Measurements from ENCODE around the gene CNNM4. TPM values are rescaled to one million over a fixed set of nuclear protein-coding genes. Genes with fewer than 3 reads are reported as not detected.

Gene CNNM4
- polyA plus RNA-seq, 1 experiment: 7.2 TPM

DNA sequence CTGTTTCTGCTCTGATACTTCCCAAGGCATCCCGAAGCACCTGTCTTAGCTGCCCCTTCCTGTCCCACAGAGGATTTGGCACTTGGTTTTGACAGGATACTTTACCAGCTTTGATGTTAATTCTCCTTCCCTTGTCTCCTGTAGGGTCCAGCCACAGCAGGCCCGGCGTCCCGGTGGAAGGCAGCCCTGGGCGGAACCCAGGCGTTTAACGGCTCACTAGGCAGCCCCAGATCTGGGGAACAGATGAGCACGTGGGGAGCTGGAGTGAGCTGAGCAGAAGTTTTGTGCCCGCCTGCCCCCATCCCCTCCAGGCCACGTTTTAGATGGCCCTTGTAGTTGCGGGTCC lies 71.7 kb downstream of the CNNM4 start:
- TF ChIP-seq, protein P1, sequence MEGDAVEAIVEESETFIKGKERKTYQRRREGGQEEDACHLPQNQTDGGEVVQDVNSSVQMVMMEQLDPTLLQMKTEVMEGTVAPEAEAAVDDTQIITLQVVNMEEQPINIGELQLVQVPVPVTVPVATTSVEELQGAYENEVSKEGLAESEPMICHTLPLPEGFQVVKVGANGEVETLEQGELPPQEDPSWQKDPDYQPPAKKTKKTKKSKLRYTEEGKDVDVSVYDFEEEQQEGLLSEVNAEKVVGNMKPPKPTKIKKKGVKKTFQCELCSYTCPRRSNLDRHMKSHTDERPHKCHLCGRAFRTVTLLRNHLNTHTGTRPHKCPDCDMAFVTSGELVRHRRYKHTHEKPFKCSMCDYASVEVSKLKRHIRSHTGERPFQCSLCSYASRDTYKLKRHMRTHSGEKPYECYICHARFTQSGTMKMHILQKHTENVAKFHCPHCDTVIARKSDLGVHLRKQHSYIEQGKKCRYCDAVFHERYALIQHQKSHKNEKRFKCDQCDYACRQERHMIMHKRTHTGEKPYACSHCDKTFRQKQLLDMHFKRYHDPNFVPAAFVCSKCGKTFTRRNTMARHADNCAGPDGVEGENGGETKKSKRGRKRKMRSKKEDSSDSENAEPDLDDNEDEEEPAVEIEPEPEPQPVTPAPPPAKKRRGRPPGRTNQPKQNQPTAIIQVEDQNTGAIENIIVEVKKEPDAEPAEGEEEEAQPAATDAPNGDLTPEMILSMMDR (IDR thresholded peaks at IDR 0.05; ENCODE audit: insufficient read depth, low read depth, low read length): no peak
- Histone ChIP-seq H3K4me3 (ENCODE audit: low read depth, low read length) (no peak overlapping the region), H3K36me3 (ENCODE audit: control insufficient read depth, insufficient read depth, low read length) (peaks cover 17% of the 10 kb centered on the region), H3K27me3 (ENCODE audit: control insufficient read depth, insufficient read depth, low read length) (no peaks in the 10 kb centered on the region)
- ChIA-PET POLR2A (no interaction called here), CTCF (interaction anchor here (1.0 to 1.2 kb wide), 2 partner anchors 9 to 19 kb away, joined by 3 to 4 read pairs; no protein-coding TSS in a partner anchor)
- no peak for DNase-seq (ENCODE audit: low read depth)

DNA sequence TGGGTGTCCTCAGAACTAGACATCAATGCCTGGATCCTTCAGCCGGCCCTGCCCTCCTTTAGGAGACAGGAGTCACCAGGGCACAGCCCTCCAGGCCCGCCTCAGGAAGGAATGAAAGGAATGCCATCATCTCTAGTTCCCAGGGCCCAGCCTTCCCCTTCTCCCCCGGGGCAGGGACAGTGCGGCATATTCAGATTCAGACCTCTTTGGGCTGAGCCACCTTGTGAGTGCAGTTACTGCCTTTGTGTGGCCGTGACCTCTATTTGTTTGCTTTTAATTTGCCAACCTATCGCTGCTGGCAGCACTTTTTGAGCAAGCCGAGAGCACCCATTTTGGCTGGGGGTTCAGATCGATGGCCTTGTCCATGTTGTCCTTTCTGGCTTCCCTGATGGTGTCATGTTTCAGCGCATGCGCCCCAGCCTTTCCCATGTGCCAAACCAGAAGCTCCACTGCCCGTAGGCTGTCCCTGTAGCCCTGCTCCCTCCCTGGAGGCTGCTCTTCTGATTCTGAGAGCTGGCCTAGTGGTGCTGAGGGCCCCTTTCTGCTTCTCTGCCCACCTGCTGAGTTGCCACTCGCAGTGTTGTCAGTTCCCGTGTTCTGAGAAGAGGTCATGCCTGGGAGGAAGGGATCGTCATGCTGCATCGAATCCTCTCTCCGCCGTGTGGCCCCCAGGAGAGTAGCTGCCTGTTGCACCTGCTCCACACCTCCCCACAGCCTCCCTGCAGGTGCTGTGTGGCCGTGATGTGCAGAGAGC lies 72.2 kb downstream of the CNNM4 start:
- CTCF ChIA-PET: interaction anchor here (0.6 to 2.4 kb wide), 6 partner anchors 9 to 130 kb away, joined by 3 to 12 read pairs (median 4); partner anchors contain the start of genes ANKRD23 and ANKRD39
- peaks cover 17% of the 10 kb centered on the region for H3K36me3 ChIP-seq (ENCODE audit: control insufficient read depth, insufficient read depth, low read length)
- TF ChIP-seq, protein P1 (IDR thresholded peaks at IDR 0.05; ENCODE audit: insufficient read depth, low read depth, low read length): no peak
- no peaks in the 10 kb centered on the region for H3K27me3 ChIP-seq (ENCODE audit: control insufficient read depth, insufficient read depth, low read length)
- H3K4me3 ChIP-seq (ENCODE audit: low read depth, low read length): no peak overlapping the region
- DNase-seq (ENCODE audit: low read depth): no peak
- POLR2A ChIA-PET: no interaction called here

DNA sequence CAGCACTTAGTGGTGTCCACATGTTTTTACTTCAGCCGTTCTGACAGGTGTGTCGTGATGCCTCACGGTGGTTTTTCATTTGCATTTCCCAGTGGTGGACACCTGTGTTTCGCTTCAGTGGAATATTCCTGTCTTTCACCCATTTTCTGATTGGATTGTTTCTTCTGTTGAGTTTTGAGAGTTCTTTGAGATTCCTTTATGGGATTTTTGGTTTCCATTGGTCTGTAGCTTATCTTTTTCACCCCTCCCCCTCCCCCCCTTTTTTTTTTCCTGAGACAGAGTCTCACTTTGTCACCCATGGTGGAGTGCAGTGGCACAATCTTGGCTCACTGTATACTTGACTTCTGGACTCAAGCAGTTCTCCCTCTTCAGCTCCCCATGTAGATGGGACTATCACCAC lies 75.1 kb downstream of the CNNM4 start:
- DNase-seq (ENCODE audit: low read depth): no peak
- CTCF ChIA-PET: interaction anchor here (0.7 to 1.5 kb wide), 2 partner anchors 32 to 115 kb away, joined by 3 to 6 read pairs; no protein-coding TSS in a partner anchor
- H3K27me3 ChIP-seq (ENCODE audit: control insufficient read depth, insufficient read depth, low read length): no peaks in the 10 kb centered on the region
- TF ChIP-seq, protein P1 (IDR thresholded peaks at IDR 0.05; ENCODE audit: insufficient read depth, low read depth, low read length): no peak
- peaks cover 2% of the 10 kb centered on the region; the same call in 1 of the 2 replicates for H3K36me3 ChIP-seq (ENCODE audit: control insufficient read depth, insufficient read depth, low read length)
- POLR2A ChIA-PET: no interaction called here
- no peak overlapping the region for H3K4me3 ChIP-seq (ENCODE audit: low read depth, low read length)

DNA sequence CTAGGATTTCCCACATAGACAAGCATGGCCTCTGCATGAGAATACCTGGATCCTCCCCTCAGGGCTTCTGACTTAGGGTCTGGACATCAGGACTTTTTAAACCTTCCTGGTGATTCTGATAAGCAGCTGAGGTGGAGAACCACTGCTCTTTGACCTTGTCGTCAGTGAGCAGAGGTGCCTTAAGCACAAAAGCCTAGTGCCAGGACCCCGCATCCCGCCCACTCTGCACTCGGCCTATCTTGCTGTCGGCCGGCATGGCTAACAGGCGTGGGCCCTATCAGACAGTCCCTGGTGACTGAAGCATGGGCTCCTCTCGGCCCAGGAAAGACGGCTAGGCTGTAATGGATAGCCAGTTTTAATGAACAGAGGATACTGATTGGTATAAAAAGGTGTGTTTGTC lies 76.9 kb downstream of the CNNM4 start:
- CTCF ChIA-PET: no interaction called here
- H3K27me3 ChIP-seq (ENCODE audit: control insufficient read depth, insufficient read depth, low read length): no peaks in the 10 kb centered on the region

More for the DNA sequence above, 76.9 kb downstream of the CNNM4 start:
- TF ChIP-seq, protein P1 (IDR thresholded peaks at IDR 0.05; ENCODE audit: insufficient read depth, low read depth, low read length): no peak
- POLR2A ChIA-PET: no interaction called here
- no peaks in the 10 kb centered on the region; the same call in 1 of the 2 replicates for H3K36me3 ChIP-seq (ENCODE audit: control insufficient read depth, insufficient read depth, low read length)
- no peak overlapping the region for H3K4me3 ChIP-seq (ENCODE audit: low read depth, low read length)
- no peak for DNase-seq (ENCODE audit: low read depth)

Data from BJ (cell line).